ENCODE data around the gene GTPBP3. TPM values are rescaled to one million over a fixed set of nuclear protein-coding genes. Genes with fewer than 3 reads are reported as not detected.

GTPBP3 gene
- total and polyA plus RNA-seq, 2 of the 8 experiments (the other 6 are each of a cell fraction or from before 2014, with no cell fraction given), result 30.4 to 56.0 TPM

- H3K23ac ChIP-seq (ENCODE audit: insufficient read length), result no peak overlapping the region
- no peak overlapping the region for H2BK12ac ChIP-seq (ENCODE audit: low read depth, low read length)
- FAIRE-seq (no peak), DNase-seq (ENCODE audit: low read depth in 1 of 2, low spot score in 2 of 2) (no peak)
- H2AK5ac ChIP-seq (ENCODE audit: low read depth, low read length), result no peak overlapping the region
- peaks cover 0 to 5% (median 0%) of the 10 kb centered on the region in 4 experiments; a peak in 2 of 7 replicates for H3K27me3 ChIP-seq (replicated peaks in 1 of 4; ENCODE audit: control insufficient read depth in 3 of 4, extremely low read depth in 1 of 4, insufficient read depth in 3 of 4, low read length in 3 of 4)
- POLR2A ChIA-PET (ENCODE audit: partially characterized antibody), result interaction anchor here (0.7 to 2.2 kb wide), 7 partner anchors 11 to 141 kb away, joined by 3 to 8 read pairs (median 3); no protein-coding TSS in a partner anchor
- no peaks in the 10 kb centered on the region for H3K9me3 ChIP-seq (ENCODE audit: insufficient read depth in 2 of 2, low read depth in 1 of 2, low read length in 1 of 2)
- no peak overlapping the region for H2BK5ac ChIP-seq (ENCODE audit: low read depth, low read length)
- no peak overlapping the region; a peak in 1 of 4 replicates for H3K4me2 ChIP-seq (ENCODE audit: insufficient read depth in 1 of 2, low read depth in 2 of 2, low read length in 2 of 2)
- H2BK120ac ChIP-seq (replicated peaks; ENCODE audit: low read depth, low read length), result no peak overlapping the region
- no peaks in the 10 kb centered on the region for H3K36me3 ChIP-seq (ENCODE audit: control insufficient read depth in 2 of 4, insufficient read depth in 4 of 4, low read length in 3 of 4)
- H4K91ac ChIP-seq (replicated peaks; ENCODE audit: insufficient read length, low read length), result no peak overlapping the region
- no peak overlapping the region for H4K5ac ChIP-seq (ENCODE audit: insufficient read length, low read depth, low read length)
- H3K18ac ChIP-seq (ENCODE audit: extremely low read depth, low read length), result no peak overlapping the region
- H4K8ac ChIP-seq (ENCODE audit: extremely low read depth, insufficient read depth, low read length), result no peak overlapping the region
- no peak overlapping the region for H3K56ac ChIP-seq (replicated peaks; ENCODE audit: insufficient read length, low read depth, low read length)
- CTCF ChIA-PET (ENCODE audit: partially characterized antibody), result interaction anchor here (0.9 to 13.5 kb wide), 20 partner anchors 13 to 388 kb away, joined by 3 to 153 read pairs (median 5); partner anchors contain the start of genes MVB12A and PLVAP
- H3K79me1 ChIP-seq (ENCODE audit: low read depth, low read length), result no peaks in the 10 kb centered on the region
- 47% methylated on average over 1 of the region's 1 CpG; no CpG with 5 or more reads in 1 of the 2 experiments for WGBS, 2 experiments (ENCODE audit: extremely low coverage in 1 of 2, insufficient coverage in 1 of 2, insufficient read length in 1 of 2, insufficient replicate concordance in 2 of 2, low coverage in 1 of 2, low lambda C conversion rate in 2 of 2, missing lambda C conversion rate in 1 of 2)
- H3K9ac ChIP-seq (replicated peaks in 1 of 4; ENCODE audit: extremely low read depth in 1 of 4, low read depth in 3 of 4, low read length in 3 of 4), result no peak overlapping the region
- H2BK20ac ChIP-seq (ENCODE audit: low read length), result no peak overlapping the region
- H2AFZ ChIP-seq (ENCODE audit: low read length), result no peak overlapping the region
- H3K79me2 ChIP-seq (ENCODE audit: control insufficient read depth in 1 of 2, insufficient read depth in 2 of 2, low read length in 2 of 2), result no peaks in the 10 kb centered on the region
- H3K4me3 ChIP-seq (ENCODE audit: extremely low read depth in 1 of 4, insufficient read depth in 2 of 4, low read depth in 3 of 4, low read length in 4 of 4), result no peak overlapping the region
- no peak overlapping the region for H2BK15ac ChIP-seq (ENCODE audit: low read length)
- no peak overlapping the region for H3K27ac ChIP-seq (ENCODE audit: low read depth, low read length)
- H4K20me1 ChIP-seq (replicated peaks in 1 of 2; ENCODE audit: control insufficient read depth in 1 of 2, insufficient read depth in 2 of 2, low read length in 2 of 2), result no peaks in the 10 kb centered on the region
- H3K23me2 ChIP-seq (ENCODE audit: low read depth, low read length), result peaks cover 11% of the 10 kb centered on the region
- peaks cover 0 to 9% (median 4%) of the 10 kb centered on the region in 4 experiments; a peak in 5 of 7 replicates for H3K4me1 ChIP-seq (replicated peaks in 1 of 4; ENCODE audit: control insufficient read depth in 3 of 4, insufficient read depth in 4 of 4, low read length in 3 of 4)
- H3K4ac ChIP-seq (replicated peaks; ENCODE audit: insufficient read length, low read depth, low read length), result no peak overlapping the region
- H3K14ac ChIP-seq (ENCODE audit: insufficient read length), result no peak overlapping the region
- TF ChIP-seq YY1 (IDR thresholded peaks at IDR 0.05; ENCODE audit: low read depth, low read length) (no peak), CBX8 (IDR thresholded peaks at IDR 0.05; ENCODE audit: borderline replicate concordance, low read depth, low read length) (no peak), MAX (IDR thresholded peaks at IDR 0.05) (no peak), RFX5 (IDR thresholded peaks at IDR 0.05; ENCODE audit: borderline replicate concordance, low read depth, low read length) (no peak), SP4 (IDR thresholded peaks at IDR 0.05; ENCODE audit: low read length) (no peak), SRF (IDR thresholded peaks at IDR 0.05; ENCODE audit: low read depth, low read length) (no peak), TBP (IDR thresholded peaks at IDR 0.05; ENCODE audit: low read depth, low read length) (no peak), SIRT6 (IDR thresholded peaks at IDR 0.05; ENCODE audit: low read length) (no peak), GABPA (IDR thresholded peaks at IDR 0.05; ENCODE audit: borderline replicate concordance, insufficient read depth, low read length) (no peak), BCL11A (IDR thresholded peaks at IDR 0.05; ENCODE audit: low read depth in 2 of 2, low read length in 2 of 2) (no peak), HDAC6 (IDR thresholded peaks at IDR 0.05; ENCODE audit: low read depth, low read length) (no peak), KDM4A (IDR thresholded peaks at IDR 0.05; ENCODE audit: low read depth, low read length, severe bottlenecking) (no peak), ATF2 (IDR thresholded peaks at IDR 0.05; ENCODE audit: low read length) (no peak)
These were observed 51.9 kb downstream of the GTPBP3 start for GRCh38 chr19:17389288-17389687.
